ENCODE data around the gene ABT1.

ABT1 gene

DNA sequence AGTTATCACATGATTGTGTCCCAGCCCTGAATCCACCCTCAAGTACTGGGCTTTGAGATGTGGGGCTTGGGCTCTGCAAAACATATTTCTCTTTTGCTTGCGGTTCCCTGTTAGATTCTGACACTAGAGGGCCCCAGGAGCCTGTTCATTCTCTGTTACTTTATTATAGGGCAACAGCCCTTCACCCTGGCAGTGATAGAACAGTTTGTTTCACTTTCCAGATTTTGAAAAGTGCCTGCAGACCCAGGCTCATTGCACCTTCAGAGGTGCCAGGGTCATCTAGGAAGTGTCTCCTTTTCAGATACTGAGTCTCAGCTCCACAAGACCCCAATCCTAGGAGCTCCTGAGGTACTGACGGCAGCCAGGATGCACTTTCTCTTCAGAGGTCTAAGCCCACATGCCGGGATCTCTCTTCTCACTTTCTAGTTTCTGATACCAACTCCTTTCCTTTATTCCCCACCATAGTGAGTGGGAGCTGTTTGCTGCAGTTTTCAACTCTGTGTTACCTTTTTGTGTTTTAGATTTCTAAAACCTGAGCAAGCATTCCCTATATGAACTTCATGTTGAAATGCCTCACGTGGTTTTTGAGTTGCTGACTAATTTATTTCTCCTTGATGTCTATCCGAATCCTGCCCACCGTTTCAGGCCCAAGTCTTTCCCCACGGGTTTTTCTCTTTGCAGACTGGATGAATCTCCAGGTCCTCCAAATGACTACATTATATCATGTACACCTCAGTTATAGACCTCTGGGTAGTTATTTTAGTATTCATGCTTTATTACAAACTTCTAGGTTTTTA lies 10.9 kb downstream of the ABT1 start:
- peak; percentile 73 for DNase-seq

DNA sequence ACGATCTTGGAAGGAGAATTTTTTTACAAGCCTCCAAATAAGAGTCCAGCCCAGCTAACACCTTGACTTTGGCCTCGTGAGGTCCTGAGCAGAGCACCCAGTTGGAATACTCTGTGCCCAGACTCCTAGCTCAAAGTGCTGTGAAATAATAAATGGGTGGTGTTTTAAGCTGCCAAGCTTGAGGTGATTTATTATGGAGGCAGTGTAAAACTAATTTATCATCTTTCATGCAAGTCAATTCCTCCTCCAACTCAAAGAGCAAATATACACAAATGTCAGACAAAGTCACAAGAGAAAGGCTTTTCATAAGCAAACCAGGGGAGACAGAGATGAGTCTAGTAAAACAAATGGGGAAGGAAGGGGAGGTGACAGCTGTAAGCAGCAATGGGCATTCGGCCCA lies 12.7 kb downstream of the ABT1 start:
- no peak for DNase-seq

DNA sequence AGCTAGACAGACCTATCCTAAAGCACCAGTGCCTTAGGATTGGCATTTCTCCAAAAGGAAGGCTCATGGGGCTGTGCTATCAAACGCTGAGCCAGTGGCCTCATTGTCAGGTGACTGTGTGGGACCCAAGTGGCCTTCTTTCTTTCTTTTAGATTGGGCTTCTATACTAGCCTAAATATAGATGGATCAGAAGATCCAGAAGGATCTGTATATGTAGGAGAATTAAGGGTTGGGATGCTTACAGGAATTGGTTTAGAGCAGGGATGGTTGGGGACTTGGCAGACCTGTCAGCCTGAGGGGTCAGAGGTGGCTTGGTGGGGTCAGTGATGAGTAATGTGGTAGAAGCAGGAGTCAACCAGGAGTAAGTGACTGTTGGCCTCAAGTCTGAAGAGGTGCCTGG lies 14.8 kb downstream of the ABT1 start:
- peak; percentile 20 for DNase-seq

DNA sequence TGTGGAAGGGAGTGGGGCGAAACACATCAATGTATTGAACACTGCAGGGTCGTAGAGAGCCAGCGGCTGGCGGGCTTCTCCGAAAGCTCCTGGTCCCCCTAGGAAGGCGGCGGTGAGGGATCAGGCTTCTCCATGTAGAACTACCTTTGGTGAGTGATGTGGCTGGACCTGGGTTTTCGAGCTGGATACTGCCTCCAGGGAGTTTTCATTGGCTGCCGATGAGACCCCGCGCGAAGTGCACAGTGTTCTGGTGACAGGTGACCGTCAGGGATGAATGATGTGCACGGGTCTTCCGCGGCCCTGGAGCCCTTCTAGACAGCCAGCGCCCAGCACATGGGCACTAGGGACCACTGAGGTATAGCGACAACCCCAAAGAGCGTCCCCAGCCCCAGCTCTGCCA lies 16.4 kb downstream of the ABT1 start:
- no peak for DNase-seq

DNA sequence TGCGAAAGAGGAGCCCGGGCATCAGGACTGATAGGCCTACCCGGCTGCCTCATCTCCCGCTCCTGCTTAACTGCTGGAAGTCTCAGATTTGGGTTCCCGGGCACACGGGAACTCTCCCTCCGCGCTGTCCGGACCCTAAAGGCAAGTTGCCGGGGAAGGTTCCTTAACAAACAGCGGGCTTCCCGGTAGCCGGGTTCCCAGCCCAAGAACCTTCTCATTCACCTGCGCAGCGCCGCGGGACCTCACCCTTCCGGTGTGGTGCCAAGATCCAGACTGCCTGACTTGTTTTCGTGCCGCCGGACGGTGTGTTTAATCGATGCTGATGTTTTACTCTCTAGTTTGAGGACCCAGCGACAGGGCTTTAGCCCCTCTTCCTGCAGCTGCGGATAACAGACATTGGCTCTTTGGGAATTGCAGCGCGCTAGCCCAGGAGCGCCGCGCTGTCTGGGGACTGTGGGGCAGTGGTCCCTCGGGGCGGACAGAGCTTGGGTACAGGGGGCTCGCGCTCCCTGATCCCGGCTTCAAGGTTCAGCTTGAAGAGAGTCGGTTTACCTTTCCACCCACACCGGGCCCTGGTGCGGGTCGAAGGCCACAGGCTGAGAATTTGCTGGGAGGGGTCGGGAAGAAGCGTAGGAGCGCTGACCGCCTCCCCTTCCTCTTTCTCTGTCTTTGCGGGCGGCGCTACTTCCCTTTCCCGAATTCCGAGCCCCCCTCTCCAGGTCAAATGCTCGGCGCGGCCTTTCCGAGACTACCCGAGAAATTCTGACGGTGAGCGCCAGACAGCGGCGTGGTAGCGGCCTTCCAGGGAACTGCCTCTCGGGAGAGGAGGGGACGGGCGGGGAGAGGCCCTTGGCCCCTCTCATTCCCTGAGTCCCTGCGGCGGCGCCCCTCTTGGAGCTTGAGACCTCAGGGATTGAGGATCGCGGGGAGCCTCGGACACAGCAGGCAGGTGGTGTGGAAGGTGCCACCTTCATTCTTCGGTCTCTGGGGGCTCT lies 17.2 kb downstream of the ABT1 start:
- no peak for DNase-seq

DNA sequence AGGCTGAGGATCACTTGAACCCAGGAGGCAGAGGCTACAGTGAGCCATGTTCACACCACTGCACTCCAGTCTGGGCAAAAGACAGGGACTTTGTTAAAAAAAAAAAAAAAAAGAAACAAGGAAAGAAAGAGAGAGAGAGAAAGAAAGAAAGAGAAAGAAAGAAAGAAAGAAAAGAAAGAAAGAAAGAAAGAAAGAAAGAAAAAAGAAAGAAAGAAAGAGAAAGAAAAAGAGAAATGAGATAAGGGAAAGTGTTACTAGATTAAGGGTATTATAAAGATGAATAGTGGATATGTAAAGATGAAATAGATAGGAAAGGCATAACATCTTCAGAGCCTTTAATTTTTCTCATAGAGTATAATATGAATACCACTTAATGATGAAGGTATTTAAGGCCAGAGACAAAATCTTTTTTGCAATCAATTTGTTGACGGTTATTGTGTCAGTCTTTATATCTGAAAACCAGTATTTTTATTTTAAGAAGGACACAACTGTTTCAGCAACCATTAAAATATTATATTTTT lies 26.6 kb downstream of the ABT1 start:
- DNase-seq = no peak

DNA sequence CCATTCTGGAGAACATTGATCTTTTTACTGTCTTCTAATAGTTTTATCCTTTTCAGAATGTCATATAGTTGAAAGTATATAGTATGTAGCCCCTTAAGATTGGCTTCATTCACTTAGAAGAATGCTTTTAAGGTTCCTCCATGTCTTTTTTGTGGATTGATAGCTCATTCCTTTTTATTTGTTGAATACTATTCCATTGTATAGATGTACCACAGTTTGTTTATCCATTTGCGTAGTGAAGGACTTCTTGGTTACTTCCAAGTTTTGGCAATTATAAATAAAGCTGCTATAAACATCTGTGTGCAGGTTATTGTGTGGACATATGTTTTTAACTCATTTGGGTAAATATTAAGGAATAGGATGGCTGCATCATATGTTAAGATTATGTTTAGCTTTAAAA lies 27.8 kb downstream of the ABT1 start:
- DNase-seq = no peak

DNA sequence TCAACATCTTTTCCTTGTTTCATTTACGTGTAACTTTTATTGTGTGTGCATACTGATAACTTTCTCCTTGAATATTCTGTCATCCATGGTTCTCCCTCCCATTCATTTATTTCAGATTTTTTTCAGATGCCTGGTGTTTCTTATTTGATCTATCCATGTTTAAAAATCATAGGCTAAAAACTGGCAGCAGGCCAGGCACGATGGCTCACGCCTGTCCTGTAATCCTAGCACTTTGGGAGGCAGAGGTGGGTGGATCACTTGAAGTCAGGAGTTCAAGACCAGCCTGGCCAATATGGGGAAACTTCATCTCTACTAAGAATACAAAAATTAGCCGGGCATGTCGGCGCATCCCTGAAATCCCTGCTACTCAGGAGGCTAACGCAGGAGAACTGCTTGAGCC lies 31.1 kb downstream of the ABT1 start:
- no peak for DNase-seq

DNA sequence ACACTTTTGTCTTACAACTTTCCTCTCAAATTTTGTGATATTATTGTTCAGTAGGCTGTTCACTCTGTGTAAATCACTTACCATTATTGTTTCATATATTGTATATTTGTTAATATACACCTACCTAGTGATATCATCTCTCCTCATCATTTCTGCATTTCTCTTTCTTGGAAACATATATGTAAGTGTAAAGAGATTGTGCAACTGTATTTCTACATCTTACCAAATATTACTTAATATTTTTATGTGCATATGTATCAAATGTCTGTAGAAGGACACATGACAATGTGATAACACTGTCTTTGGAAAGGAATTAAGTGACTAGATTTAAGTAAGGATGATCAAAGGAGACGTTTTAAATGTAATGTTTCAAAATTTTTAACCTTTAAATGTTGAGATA lies 32.6 kb downstream of the ABT1 start:
- no peak for DNase-seq

DNA sequence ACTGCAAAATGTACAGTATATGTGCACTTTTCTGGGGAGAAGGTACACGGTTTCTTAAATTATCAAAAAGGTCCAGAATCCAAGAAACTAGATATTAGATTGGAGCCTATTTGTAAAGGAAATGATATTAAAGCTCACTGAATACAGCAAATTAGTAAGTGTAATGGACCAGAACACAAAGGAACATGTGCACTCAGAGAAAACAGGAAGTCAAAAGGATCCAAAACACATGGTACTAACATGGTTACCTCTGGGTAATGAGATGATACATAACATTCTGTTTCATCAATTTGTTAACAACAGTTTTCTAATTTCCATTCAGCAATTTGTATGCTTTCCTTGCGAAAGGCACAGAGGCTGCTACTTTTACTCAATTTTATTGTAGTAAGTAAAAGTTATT lies 44.1 kb downstream of the ABT1 start:
- DNase-seq = no peak

DNA sequence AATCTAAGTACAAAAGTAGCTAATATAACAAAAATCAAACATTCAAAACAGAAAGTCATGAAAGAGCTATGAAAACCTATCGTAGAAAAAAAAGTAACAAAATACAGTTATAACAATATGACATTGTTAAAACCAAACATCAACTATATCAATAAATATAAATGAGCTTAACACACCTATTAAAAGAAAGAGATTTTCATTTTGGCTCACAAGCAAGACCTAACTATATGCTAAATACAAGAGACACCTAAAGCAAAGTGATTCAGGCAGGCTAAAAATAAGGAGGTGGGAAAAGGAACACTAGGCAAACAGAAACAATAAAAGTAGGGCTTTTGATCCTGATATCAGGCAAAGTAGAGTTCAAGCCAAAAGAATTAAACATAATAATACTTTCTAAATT lies 49.3 kb downstream of the ABT1 start:
- no peak for DNase-seq
